HUES6 (cell line): ENCODE measurements around the gene EFCAB10.

Experiments
- H3K27ac ChIP-seq: 2 replicates; pipeline ENCODE4 v1.7.0; 2013; ENCODE audit warnings: low read depth, mild to moderate bottlenecking, low read length, inconsistent platforms
- H3K27me3 ChIP-seq: 2 replicates; pipeline ENCODE4 v1.6.1; 2013; ENCODE audit warnings: low read length; ENCODE audit not compliant: control insufficient read depth, insufficient read depth
- H3K36me3 ChIP-seq: 2 replicates; pipeline ENCODE4 v1.6.1; 2013; ENCODE audit warnings: low read length; ENCODE audit not compliant: control insufficient read depth, insufficient read depth
- H3K4me1 ChIP-seq: 2 replicates; pipeline ENCODE4 v1.6.1; 2013; ENCODE audit warnings: low read length; ENCODE audit not compliant: control insufficient read depth, insufficient read depth
- H3K4me3 ChIP-seq: 2 replicates; pipeline ENCODE4 v1.5.1; 2013; ENCODE audit warnings: low read depth, low read length
- H3K9ac ChIP-seq: one replicate; pipeline ENCODE4 v1.6.1; 2013; ENCODE audit warnings: mild to moderate bottlenecking, low read length
- H3K9me3 ChIP-seq: 2 replicates; pipeline ENCODE4 v1.6.1; 2013; ENCODE audit warnings: low read depth, low read length; ENCODE audit not compliant: control insufficient read depth, insufficient read depth

EFCAB10 gene

GRCh38 chr7:105581066-105581811 is at the start of gene EFCAB10:
TSS of gene EFCAB10 (minus strand) at chr7:105581493. CDS start at chr7:105581463, 30 bp downstream.
- Histone ChIP-seq H3K9ac (peak within 1 kb of the TSS; percentile 18), H3K9me3 (peaks cover 16% of the 10 kb centered on the region), H3K4me3 (peak within 1 kb of the TSS; percentile 54), H3K27ac (no peak within 1 kb of the TSS), H3K4me1 (no peaks in the 10 kb centered on the region), H3K36me3 (no peaks in the 10 kb centered on the region), H3K27me3 (no peaks in the 10 kb centered on the region)

GRCh38 chr7:105625986-105626385 is 44.7 kb upstream of the EFCAB10 start:
- H3K9me3 ChIP-seq, result peaks cover 10% of the 10 kb centered on the region
- no peaks in the 10 kb centered on the region for H3K4me1 ChIP-seq
- no peak overlapping the region for H3K4me3 ChIP-seq
- no peak overlapping the region for H3K9ac ChIP-seq
- H3K36me3 ChIP-seq, result peaks cover 78% of the 10 kb centered on the region
- no peak overlapping the region for H3K27ac ChIP-seq
- no peaks in the 10 kb centered on the region for H3K27me3 ChIP-seq

GRCh38 chr7:105623906-105624305 is 42.6 kb upstream of the EFCAB10 start:
- Histone ChIP-seq H3K27ac (no peak overlapping the region), H3K4me3 (no peak overlapping the region), H3K36me3 (peaks cover 79% of the 10 kb centered on the region), H3K9me3 (peaks cover 10% of the 10 kb centered on the region), H3K9ac (no peak overlapping the region), H3K4me1 (no peaks in the 10 kb centered on the region), H3K27me3 (no peaks in the 10 kb centered on the region)

- H3K36me3 ChIP-seq, result peaks cover 82% of the 10 kb centered on the region
- H3K4me3 ChIP-seq, result no peak overlapping the region
- H3K9me3 ChIP-seq, result peaks cover 10% of the 10 kb centered on the region
- no peak overlapping the region for H3K9ac ChIP-seq
- H3K27me3 ChIP-seq, result no peaks in the 10 kb centered on the region
- H3K27ac ChIP-seq, result no peak overlapping the region
- H3K4me1 ChIP-seq, result no peaks in the 10 kb centered on the region
Observed at GRCh38 chr7:105623378-105623777, 42.1 kb upstream of the EFCAB10 start.

GRCh38 chr7:105622106-105622731 is 40.9 kb upstream of the EFCAB10 start:
- peaks cover 5% of the 10 kb centered on the region; the same call in 1 of the 2 replicates for H3K4me1 ChIP-seq
- H3K27ac ChIP-seq, result no peak overlapping the region
- peaks cover 10% of the 10 kb centered on the region for H3K9me3 ChIP-seq
- peaks cover 89% of the 10 kb centered on the region for H3K36me3 ChIP-seq
- no peak overlapping the region for H3K9ac ChIP-seq
- H3K4me3 ChIP-seq, result no peak overlapping the region
- no peaks in the 10 kb centered on the region for H3K27me3 ChIP-seq

- Histone ChIP-seq H3K27ac (no peak overlapping the region), H3K9me3 (peaks cover 7% of the 10 kb centered on the region), H3K27me3 (no peaks in the 10 kb centered on the region), H3K36me3 (peaks cover 86% of the 10 kb centered on the region), H3K4me3 (no peak overlapping the region), H3K4me1 (peaks cover 5% of the 10 kb centered on the region; the same call in 1 of the 2 replicates), H3K9ac (no peak overlapping the region)
Observed at GRCh38 chr7:105621617-105622016, 40.3 kb upstream of the EFCAB10 start.

GRCh38 chr7:105621176-105621575 is 39.9 kb upstream of the EFCAB10 start:
- Histone ChIP-seq H3K4me3 (no peak overlapping the region), H3K36me3 (peaks cover 86% of the 10 kb centered on the region), H3K27ac (no peak overlapping the region), H3K9me3 (peaks cover 2% of the 10 kb centered on the region), H3K27me3 (no peaks in the 10 kb centered on the region), H3K9ac (no peak overlapping the region), H3K4me1 (peaks cover 5% of the 10 kb centered on the region; the same call in 1 of the 2 replicates)

GRCh38 chr7:105619590-105619989 is 38.3 kb upstream of the EFCAB10 start:
- no peak overlapping the region for H3K27ac ChIP-seq
- H3K36me3 ChIP-seq, result peaks cover 86% of the 10 kb centered on the region
- no peaks in the 10 kb centered on the region for H3K27me3 ChIP-seq
- H3K9ac ChIP-seq, result no peak overlapping the region
- peaks cover 5% of the 10 kb centered on the region; the same call in 1 of the 2 replicates for H3K4me1 ChIP-seq
- H3K4me3 ChIP-seq, result no peak overlapping the region
- no peaks in the 10 kb centered on the region for H3K9me3 ChIP-seq

GRCh38 chr7:105618016-105618296 is 36.7 kb upstream of the EFCAB10 start:
- no peak overlapping the region for H3K4me3 ChIP-seq
- H3K27me3 ChIP-seq, result no peaks in the 10 kb centered on the region
- peaks cover 88% of the 10 kb centered on the region for H3K36me3 ChIP-seq
- no peaks in the 10 kb centered on the region for H3K9me3 ChIP-seq
- no peak overlapping the region for H3K9ac ChIP-seq
- H3K4me1 ChIP-seq, result peaks cover 5% of the 10 kb centered on the region; the same call in 1 of the 2 replicates
- H3K27ac ChIP-seq, result no peak overlapping the region

GRCh38 chr7:105617280-105618015 is 36.2 kb upstream of the EFCAB10 start:
- Histone ChIP-seq H3K9ac (no peak overlapping the region), H3K36me3 (peaks cover 88% of the 10 kb centered on the region), H3K4me3 (no peak overlapping the region), H3K27ac (no peak overlapping the region), H3K27me3 (no peaks in the 10 kb centered on the region), H3K4me1 (peaks cover 5% of the 10 kb centered on the region; the same call in 1 of the 2 replicates), H3K9me3 (no peaks in the 10 kb centered on the region)

- peaks cover 70% of the 10 kb centered on the region for H3K36me3 ChIP-seq
- H3K4me3 ChIP-seq, result no peak overlapping the region
- no peaks in the 10 kb centered on the region for H3K9me3 ChIP-seq
- no peak overlapping the region for H3K9ac ChIP-seq
- peaks cover 10% of the 10 kb centered on the region; the same call in 1 of the 2 replicates for H3K4me1 ChIP-seq
- H3K27me3 ChIP-seq, result no peaks in the 10 kb centered on the region
- H3K27ac ChIP-seq, result no peak overlapping the region
Observed at GRCh38 chr7:105614341-105614840, 33.1 kb upstream of the EFCAB10 start.
